HepG2 (cell line): ENCODE data around the gene MOB3C. TPM values are rescaled to one million over a fixed set of nuclear protein-coding genes. Genes with fewer than 3 reads are reported as not detected.

ENCODE experiments used
- ATAC-seq: fragments of 200-7000 bp; cut with Tn5 transposase; 3 replicates; pipeline ENCODE4 v1.9.1; 2020; ENCODE audit warnings: mild to moderate bottlenecking, moderate library complexity
- BruUV-seq: library from RNA; stranded (reverse); fragments of 400-500 nt; replicated peaks from 2 replicates; lab custom pipeline; 2021; lab: Mats Ljungman, UMichigan
- CTCF ChIA-PET: fragments of 300-600 bp; formaldehyde crosslinking; extraction: SDS; loops from one replicate; lab custom pipeline; 2021; ENCODE audit warnings: low total read pairs, inconsistent platforms, low intra/inter-chr PET ratio; lab: Yijun Ruan, JAX
- POLR2A ChIA-PET: fragments of 350-600 bp; sonication (Branson Sonifier 250); formaldehyde crosslinking; loops from one replicate; lab custom pipeline; 2020; ENCODE audit warnings: antibody characterized with exemption, inconsistent platforms; lab: Yijun Ruan, JAX
- DNase-seq: peaks from one replicate; pipeline ENCODE4 v3.0.0-alpha.2; 2015; ENCODE audit warnings: low spot score
- FAIRE-seq: peaks from 3 replicates; lab custom pipeline; 2011; peaks lifted over from hg19 to GRCh38; lab: Jason Lieb, UNC
- H2AFZ ChIP-seq: one replicate; pipeline ENCODE4 v1.6.1; 2011; ENCODE audit warnings: low read length, inconsistent platforms
- H3K27ac ChIP-seq: fragments of 300-600 bp; 3 replicates; pipeline ENCODE4 v1.8.0; 2011; ENCODE audit warnings: mixed run types, mild to moderate bottlenecking, mixed read lengths, low read length, inconsistent platforms; ENCODE audit not compliant: insufficient read depth; ENCODE audit errors: extremely low read length
- H3K27me3 ChIP-seq, 2 experiments: fragments of 200-600 bp in 1 of 2; 2 replicates in 1 of 2; 3 replicates in 1 of 2; pipeline versions ENCODE4 v1.6.0 to v1.8.0; 2011; ENCODE audit warnings: low read length in 2 of 2, mild to moderate bottlenecking in 2 of 2, moderate library complexity in 2 of 2, inconsistent platforms in 1 of 2; ENCODE audit not compliant: insufficient read depth in 2 of 2, control insufficient read depth in 1 of 2
- H3K36me3 ChIP-seq, 2 experiments: fragments of 200-600 bp in 1 of 2; replicated peaks in 1 of 2; 2 replicates in 1 of 2; 3 replicates in 1 of 2; pipeline versions ENCODE4 v1.5.1 to v1.8.0; 2011; ENCODE audit warnings: low read length in 2 of 2, inconsistent platforms in 1 of 2; ENCODE audit not compliant: insufficient read depth in 2 of 2, control insufficient read depth in 1 of 2
- H3K4me1 ChIP-seq: 2 replicates; pipeline ENCODE4 v1.5.1; 2012; ENCODE audit warnings: low read length, inconsistent platforms; ENCODE audit not compliant: insufficient read depth
- H3K4me2 ChIP-seq: 2 replicates; pipeline ENCODE4 v1.6.0; 2011; ENCODE audit warnings: low read depth, low read length, inconsistent platforms
- H3K4me3 ChIP-seq, 3 experiments: fragments of 200-600 bp in 1 of 3; sonication (generic), shearing (Covaris generic) in 1 of 3; replicated peaks in 1 of 3; 2 replicates each; pipeline ENCODE4 v1.5.1; 2011 to 2016; ENCODE audit warnings: low read length in 3 of 3, inconsistent platforms in 2 of 3, low read depth in 2 of 3, mild to moderate bottlenecking in 2 of 3, control low read depth in 1 of 3, mixed read lengths in 1 of 3; ENCODE audit not compliant: insufficient read depth in 1 of 3
- H3K79me2 ChIP-seq: one replicate; pipeline ENCODE4 v1.6.1; 2011; ENCODE audit warnings: low read length, inconsistent platforms; ENCODE audit not compliant: insufficient read depth
- H3K9ac ChIP-seq: 2 replicates; pipeline ENCODE4 v1.6.0; 2011; ENCODE audit warnings: mild to moderate bottlenecking, low read depth, low read length, inconsistent platforms; ENCODE audit not compliant: insufficient read depth
- H3K9me3 ChIP-seq: 2 replicates; pipeline ENCODE4 v1.5.1; 2012; ENCODE audit warnings: mild to moderate bottlenecking, low read length
- H4K20me1 ChIP-seq: 2 replicates; pipeline ENCODE4 v1.6.0; 2011; ENCODE audit warnings: inconsistent platforms, mild to moderate bottlenecking, low read length, moderate library complexity; ENCODE audit not compliant: insufficient read depth
- ELF3 ChIP-seq: IDR thresholded peaks from 2 replicates; pipeline ENCODE4 v1.6.1; 2016; ENCODE audit warnings: missing genetic modification reagents, missing compliant biosample characterization
- KMT2A ChIP-seq: sonication (generic); formaldehyde crosslinking; IDR thresholded peaks from 2 replicates; pipeline ENCODE4 v1.4.0; 2020; ENCODE audit warnings: missing genetic modification reagents
- MTA3 ChIP-seq: sonication (generic); formaldehyde crosslinking; IDR thresholded peaks from 2 replicates; pipeline ENCODE4 v1.4.0; 2020; ENCODE audit warnings: missing genetic modification reagents
- NPAS2 ChIP-seq: sonication (generic); formaldehyde crosslinking; IDR thresholded peaks from 2 replicates; pipeline ENCODE4 v1.8.0; 2022; ENCODE audit warnings: mild to moderate bottlenecking, missing genetic modification reagents, borderline replicate concordance
- PHF21A ChIP-seq: sonication (generic); formaldehyde crosslinking; IDR thresholded peaks from 2 replicates; pipeline ENCODE4 v1.5.0; 2020; ENCODE audit warnings: mild to moderate bottlenecking, missing genetic modification reagents
- SPEN ChIP-seq: sonication (generic); formaldehyde crosslinking; IDR thresholded peaks from 2 replicates; pipeline ENCODE4 v1.5.1; 2020; ENCODE audit warnings: low read depth, mild to moderate bottlenecking, missing genetic modification reagents
- TFE3 ChIP-seq: IDR thresholded peaks from 2 replicates; pipeline ENCODE4 v1.6.1; 2016
- ZFP37 ChIP-seq: sonication (generic); formaldehyde crosslinking; IDR thresholded peaks from 2 replicates; pipeline ENCODE4 v1.4.0; 2020; ENCODE audit warnings: missing genetic modification reagents, borderline replicate concordance
- ZFP82 ChIP-seq: sonication (generic); formaldehyde crosslinking; IDR thresholded peaks from 2 replicates; pipeline ENCODE4 v1.5.1; 2020; ENCODE audit warnings: mild to moderate bottlenecking, missing genetic modification reagents, borderline replicate concordance
- ZFX ChIP-seq: sonication (generic); formaldehyde crosslinking; IDR thresholded peaks from 2 replicates; pipeline ENCODE4 v1.4.0; 2020; ENCODE audit warnings: mild to moderate bottlenecking, low read depth, missing genetic modification reagents, moderate library complexity
- ZIK1 ChIP-seq: sonication (generic); formaldehyde crosslinking; IDR thresholded peaks from 2 replicates; pipeline ENCODE4 v1.5.0; 2020; ENCODE audit warnings: mild to moderate bottlenecking, low read depth, missing genetic modification reagents, borderline replicate concordance
- ZNF101 ChIP-seq: sonication (generic); formaldehyde crosslinking; IDR thresholded peaks from 2 replicates; pipeline ENCODE4 v1.4.0; 2020; ENCODE audit warnings: mild to moderate bottlenecking, low read depth, missing genetic modification reagents, borderline replicate concordance
- ZNF432 ChIP-seq: sonication (generic); formaldehyde crosslinking; IDR thresholded peaks from 2 replicates; pipeline ENCODE4 v1.5.0; 2020; ENCODE audit warnings: missing genetic modification reagents, mild to moderate bottlenecking, borderline replicate concordance
- ZNF562 ChIP-seq: sonication (generic); formaldehyde crosslinking; IDR thresholded peaks from 2 replicates; pipeline ENCODE4 v1.8.0; 2022; ENCODE audit warnings: missing genetic modification reagents, borderline replicate concordance
- ZSCAN20 ChIP-seq: sonication (generic); formaldehyde crosslinking; IDR thresholded peaks from 2 replicates; pipeline ENCODE4 v1.4.0; 2020; ENCODE audit warnings: missing genetic modification reagents, mild to moderate bottlenecking, borderline replicate concordance
- WGBS: methylation state at CpG from one replicate; pipeline ENCODE4 v1.1.6; 2017; ENCODE audit warnings: low lambda C conversion rate; 5-methylcytosine and 5-hydroxymethylcytosine counted together
- in situ Hi-C: cut with HindIII; loops from 2 replicates; pipeline ENCODE4 v1.10.0; 2017; ENCODE audit warnings: low pct_unique_long_range_greater_than_20kb; ENCODE audit not compliant: extremely low pct_ligation_motif_present
- intact Hi-C: fragments of 100-400 bp; cut with micrococcal nuclease; formaldehyde crosslinking; loops from one replicate; pipeline ENCODE4 v1.10.0; 2022; ENCODE audit not compliant: unreplicated experiment
- polyA plus RNA-seq, 8 experiments: library from polyadenylated mRNA; depleted of rRNA in 3 of 8; stranded (reverse) in 7 of 8; unstranded in 1 of 8; fragments of >200 nt; fragmentation: Illumina TruSeq in 4 of 8; extraction: Trizol in 4 of 8; gene quantifications; 2 replicates each; pipeline versions ENCODE4 v1.2.1 to v1.2.3, GENCODE V29; 2011 to 2016; ENCODE audit warnings: low read depth in 4 of 8, missing spikeins in 1 of 8, mixed read lengths in 1 of 8; ENCODE audit not compliant: insufficient read depth in 1 of 8
- total RNA-seq, 5 experiments: library from RNA; depleted of rRNA; stranded (reverse); fragments of >200 nt; fragmentation: Illumina TruSeq; extraction: Trizol; gene quantifications; 2 replicates each; pipeline ENCODE4 v1.2.3, GENCODE V29; 2016; ENCODE audit warnings: low read depth in 1 of 5
- TF ChIP-seq, protein P1 (sequence below): fragments of 450-650 bp; IDR thresholded peaks from 2 replicates; pipeline ENCODE4 v1.6.1; 2017; ENCODE audit warnings: mild to moderate bottlenecking
- TF ChIP-seq, protein P2 (sequence below): sonication (generic); formaldehyde crosslinking; IDR thresholded peaks from 2 replicates; pipeline ENCODE4 v1.5.1; 2020; ENCODE audit warnings: missing genetic modification reagents, mild to moderate bottlenecking, borderline replicate concordance

The MOB3C gene
- total and polyA plus RNA-seq, 2 of the 13 experiments (the other 11 are each of a cell fraction or from before 2014, with no cell fraction given) = 3.5 to 4.1 TPM

- TF ChIP-seq, protein P1, sequence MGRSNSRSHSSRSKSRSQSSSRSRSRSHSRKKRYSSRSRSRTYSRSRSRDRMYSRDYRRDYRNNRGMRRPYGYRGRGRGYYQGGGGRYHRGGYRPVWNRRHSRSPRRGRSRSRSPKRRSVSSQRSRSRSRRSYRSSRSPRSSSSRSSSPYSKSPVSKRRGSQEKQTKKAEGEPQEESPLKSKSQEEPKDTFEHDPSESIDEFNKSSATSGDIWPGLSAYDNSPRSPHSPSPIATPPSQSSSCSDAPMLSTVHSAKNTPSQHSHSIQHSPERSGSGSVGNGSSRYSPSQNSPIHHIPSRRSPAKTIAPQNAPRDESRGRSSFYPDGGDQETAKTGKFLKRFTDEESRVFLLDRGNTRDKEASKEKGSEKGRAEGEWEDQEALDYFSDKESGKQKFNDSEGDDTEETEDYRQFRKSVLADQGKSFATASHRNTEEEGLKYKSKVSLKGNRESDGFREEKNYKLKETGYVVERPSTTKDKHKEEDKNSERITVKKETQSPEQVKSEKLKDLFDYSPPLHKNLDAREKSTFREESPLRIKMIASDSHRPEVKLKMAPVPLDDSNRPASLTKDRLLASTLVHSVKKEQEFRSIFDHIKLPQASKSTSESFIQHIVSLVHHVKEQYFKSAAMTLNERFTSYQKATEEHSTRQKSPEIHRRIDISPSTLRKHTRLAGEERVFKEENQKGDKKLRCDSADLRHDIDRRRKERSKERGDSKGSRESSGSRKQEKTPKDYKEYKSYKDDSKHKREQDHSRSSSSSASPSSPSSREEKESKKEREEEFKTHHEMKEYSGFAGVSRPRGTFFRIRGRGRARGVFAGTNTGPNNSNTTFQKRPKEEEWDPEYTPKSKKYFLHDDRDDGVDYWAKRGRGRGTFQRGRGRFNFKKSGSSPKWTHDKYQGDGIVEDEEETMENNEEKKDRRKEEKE = no peak
- TF ChIP-seq, protein P2, sequence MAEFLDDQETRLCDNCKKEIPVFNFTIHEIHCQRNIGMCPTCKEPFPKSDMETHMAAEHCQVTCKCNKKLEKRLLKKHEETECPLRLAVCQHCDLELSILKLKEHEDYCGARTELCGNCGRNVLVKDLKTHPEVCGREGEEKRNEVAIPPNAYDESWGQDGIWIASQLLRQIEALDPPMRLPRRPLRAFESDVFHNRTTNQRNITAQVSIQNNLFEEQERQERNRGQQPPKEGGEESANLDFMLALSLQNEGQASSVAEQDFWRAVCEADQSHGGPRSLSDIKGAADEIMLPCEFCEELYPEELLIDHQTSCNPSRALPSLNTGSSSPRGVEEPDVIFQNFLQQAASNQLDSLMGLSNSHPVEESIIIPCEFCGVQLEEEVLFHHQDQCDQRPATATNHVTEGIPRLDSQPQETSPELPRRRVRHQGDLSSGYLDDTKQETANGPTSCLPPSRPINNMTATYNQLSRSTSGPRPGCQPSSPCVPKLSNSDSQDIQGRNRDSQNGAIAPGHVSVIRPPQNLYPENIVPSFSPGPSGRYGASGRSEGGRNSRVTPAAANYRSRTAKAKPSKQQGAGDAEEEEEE = no peak
Observed at GRCh38 chr1:46606255-46606965, 10.2 kb downstream of the MOB3C start (continued).

DNA sequence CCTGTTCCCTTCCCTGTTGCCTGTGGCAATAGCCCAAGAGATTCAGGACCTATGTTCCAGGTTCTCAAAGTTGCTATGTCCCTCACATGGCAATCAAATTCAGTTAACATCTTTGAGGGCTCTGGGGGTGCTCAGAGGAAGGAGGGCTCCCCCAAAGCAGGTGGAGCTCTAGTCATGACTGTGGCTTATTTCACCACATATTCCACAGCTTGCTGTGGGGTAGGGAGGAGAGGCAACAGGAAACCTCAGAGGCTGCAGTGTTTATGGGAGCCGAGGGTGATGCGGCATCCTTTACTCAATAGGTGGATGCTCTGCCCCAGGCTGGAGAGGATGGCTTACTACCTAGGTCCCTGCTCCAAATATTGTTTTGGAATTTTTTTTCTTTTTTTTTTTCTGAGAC, 11.4 kb downstream of the MOB3C start:
- Histone ChIP-seq H3K4me1 (peaks cover 40% of the 10 kb centered on the region), H3K27me3 (no peaks in the 10 kb centered on the region), H3K9me3 (no peaks in the 10 kb centered on the region), H2AFZ (no peak overlapping the region), H3K79me2 (peaks cover 7% of the 10 kb centered on the region), H3K36me3 (peaks cover 0 to 4% of the 10 kb centered on the region in 2 experiments; a peak in 1 of 5 replicates), H4K20me1 (no peaks in the 10 kb centered on the region), H3K9ac (0 out of 2 replicates have a peak overlapping the region, but pooled peaks have one; percentile 48), H3K27ac (no peak overlapping the region), H3K4me3 (peak overlapping the region in 1 of 3 experiments; percentile 91; a peak in 1 of 6 replicates), H3K4me2 (peak overlapping the region; percentile 81)
- in situ Hi-C loops = no loop called here
- intact Hi-C loops = no loop called here
- ChIA-PET CTCF (no interaction called here), POLR2A (interaction anchor here (2.2 to 4.3 kb wide), 2 partner anchors 11 to 18 kb away, joined by 9 to 79 read pairs; partner anchors contain the start of gene MOB3C)
- no peak for DNase-seq
- FAIRE-seq = no peak
- 100% methylated on average over 1 of the region's 2 CpGs for WGBS
- no TSS peak for BruUV-seq
- no peak for ATAC-seq
- TF ChIP-seq ZIK1 (CRISPR knock-in tag) = no peak
- TF ChIP-seq ELF3 (CRISPR knock-in tag) = no peak
- TF ChIP-seq ZNF562 (CRISPR knock-in tag) = no peak
- TF ChIP-seq PHF21A (CRISPR knock-in tag) = no peak
- no peak for TF ChIP-seq ZFX
- no peak for TF ChIP-seq ZSCAN20 (CRISPR knock-in tag)
- TF ChIP-seq TFE3 (CRISPR knock-in tag) = no peak
- no peak for TF ChIP-seq NPAS2 (CRISPR knock-in tag)
- TF ChIP-seq ZNF432 = no peak
- no peak for TF ChIP-seq ZNF101 (CRISPR knock-in tag)
- TF ChIP-seq KMT2A = no peak
- no peak for TF ChIP-seq MTA3 (CRISPR knock-in tag)
- no peak for TF ChIP-seq SPEN (CRISPR knock-in tag)
- TF ChIP-seq ZFP37 (CRISPR knock-in tag) = no peak
- no peak for TF ChIP-seq ZFP82 (CRISPR knock-in tag)
